GM19351 (cell line): ENCODE measurements around the gene TCAP.
"Not testable (repeated sequence)": the region's sequence is repeated elsewhere in the genome, so short reads cannot be mapped to it uniquely, and the experiment has no call there.

Source experiments
- ATAC-seq: cut with Tn5 transposase; IDR thresholded peaks from one replicate; pipeline ENCODE4 v1.9.1; 2021; ENCODE audit warnings: mild to moderate bottlenecking, moderate library complexity; ENCODE audit not compliant: unreplicated experiment

The TCAP gene

DNA sequence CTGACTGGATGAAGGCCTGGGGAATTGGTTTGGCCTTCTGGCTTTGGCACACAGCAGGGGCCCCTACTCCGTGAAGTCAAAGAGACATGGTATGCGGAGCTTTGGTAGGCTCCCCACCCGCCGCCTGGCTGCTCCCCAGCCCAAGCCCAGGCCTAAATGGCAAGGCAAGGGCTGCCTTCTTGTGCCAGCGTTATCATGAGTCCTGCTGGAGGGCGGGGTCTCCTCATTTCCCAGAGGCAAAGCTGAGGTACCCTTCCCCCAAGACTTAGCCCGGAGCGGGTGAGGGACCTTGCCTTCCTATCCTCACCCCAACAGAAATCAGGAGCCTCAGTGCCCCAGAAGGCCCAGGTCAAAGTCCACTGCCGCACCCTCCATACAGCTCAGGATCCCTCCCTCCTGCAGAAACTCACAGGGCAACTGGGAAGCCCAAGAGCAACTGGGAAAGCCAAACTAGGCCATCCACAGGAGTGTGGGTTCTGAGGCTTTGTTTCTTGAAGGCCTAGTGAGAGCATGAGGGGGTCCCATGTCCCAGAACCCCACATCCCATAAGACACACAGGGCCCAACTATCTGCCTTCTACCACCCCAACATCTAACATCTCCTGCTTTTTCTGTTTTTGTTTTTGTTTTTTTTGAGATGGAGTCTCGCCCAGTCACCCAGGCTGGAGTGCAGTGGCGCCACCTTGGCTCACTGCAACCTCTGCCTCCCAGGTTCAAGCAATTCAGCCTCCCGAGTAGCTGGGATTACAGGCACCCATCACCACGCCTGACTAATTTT, 13.4 kb downstream of the TCAP start:
- ATAC-seq: no peak

DNA sequence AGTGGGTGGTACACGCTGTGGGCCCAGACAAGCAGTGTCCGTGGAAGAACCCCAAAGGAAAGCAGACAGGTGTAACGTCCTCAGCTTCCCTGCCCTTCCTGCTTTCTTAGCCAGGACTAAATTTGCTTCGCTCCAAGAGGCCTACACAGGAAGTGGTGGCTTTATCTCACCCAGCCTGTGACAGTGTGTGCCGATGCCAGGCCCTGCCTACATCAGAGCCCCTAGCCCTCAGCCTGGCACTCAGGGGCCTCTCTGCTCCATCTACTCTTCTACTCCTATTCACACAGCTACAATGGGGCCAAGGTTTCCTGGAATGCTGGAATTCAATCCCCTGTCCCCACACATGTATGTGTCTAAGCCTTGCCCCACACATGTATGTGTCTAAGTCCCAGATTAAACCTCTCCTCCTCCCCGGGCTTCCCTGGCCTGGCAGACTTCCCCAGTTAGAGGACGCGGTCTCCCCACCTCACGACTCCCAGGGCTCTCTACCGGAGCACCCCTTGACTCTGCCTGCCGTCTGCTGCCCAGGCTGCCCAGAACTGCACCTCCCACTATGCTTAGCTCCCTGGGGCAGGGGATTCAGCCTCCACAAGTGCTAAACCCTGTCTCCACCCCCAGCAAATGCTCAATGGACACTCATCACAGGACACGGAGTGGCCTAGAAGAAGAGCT, 14.5 kb downstream of the TCAP start:
- no peak for ATAC-seq

GRCh38 chr17:39683295-39683939, 18.3 kb downstream of the TCAP start:
- no peak for ATAC-seq

DNA sequence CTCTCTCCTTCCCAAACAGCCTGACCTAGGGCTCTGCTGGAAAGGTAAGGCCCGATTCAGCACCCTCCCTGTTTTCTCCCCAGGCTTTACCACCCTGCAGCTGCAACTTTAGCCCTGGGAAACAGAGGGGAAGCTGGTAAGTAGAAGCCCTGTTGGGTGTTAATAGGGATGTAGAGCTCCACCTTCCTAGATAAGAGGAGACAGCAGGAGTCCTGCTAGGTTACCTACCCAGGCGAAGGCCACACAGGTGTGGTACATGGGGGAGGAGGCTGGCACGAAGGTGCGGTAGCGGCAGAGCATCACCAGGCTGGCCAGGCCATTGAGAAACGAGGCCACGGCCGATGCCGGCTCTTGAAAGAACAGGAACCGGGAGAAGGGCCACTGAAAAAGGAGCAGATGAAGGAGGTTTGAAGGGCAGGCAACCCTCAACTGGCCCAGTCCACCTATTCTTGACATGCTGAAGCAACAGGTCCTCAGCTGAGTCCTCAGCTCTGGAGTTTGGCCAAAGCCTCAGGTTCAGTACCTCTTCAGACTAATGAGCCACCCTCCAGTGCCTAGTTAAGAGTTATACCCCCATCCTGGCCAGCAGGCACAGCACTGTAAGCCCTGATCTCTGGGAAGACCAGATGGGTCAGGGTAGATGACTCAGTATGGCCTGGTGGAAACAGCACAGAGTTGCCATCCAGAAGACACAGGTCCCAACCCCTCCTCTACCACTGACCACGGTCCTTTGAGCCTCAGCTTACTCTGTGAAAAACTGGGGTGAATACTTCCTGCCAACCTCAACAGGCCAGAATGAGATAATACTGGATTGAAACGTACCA, 19.4 kb downstream of the TCAP start:
- ATAC-seq: no peak

DNA sequence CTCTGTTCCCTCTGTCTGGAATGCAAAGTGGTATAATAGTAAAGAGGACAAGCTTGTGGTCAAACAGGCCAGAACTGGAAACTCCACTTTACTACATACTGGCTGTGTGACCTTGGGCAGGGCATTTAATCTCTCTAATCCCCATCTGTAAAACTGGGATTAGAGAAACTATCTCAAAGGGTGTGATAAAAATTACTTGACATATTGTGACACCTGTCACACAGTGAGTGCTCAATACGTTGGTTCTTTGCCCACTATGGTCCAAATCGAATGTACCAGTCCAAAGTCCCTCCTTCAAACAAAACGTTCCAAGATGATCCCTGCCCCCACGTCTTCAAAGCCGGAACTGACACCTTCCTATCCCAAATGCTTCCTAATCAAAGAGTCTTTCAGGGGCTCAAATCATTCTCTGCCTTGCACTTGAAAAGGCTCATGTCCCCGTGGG, 22.0 kb downstream of the TCAP start:
- no peak for ATAC-seq

GRCh38 chr17:39687546-39688474, 22.7 kb downstream of the TCAP start, which contains the start of gene PGAP3:
Gene PGAP3, minus strand, starts transcription at chr17:39688057. Its CDS starts 43 bp downstream, at chr17:39688014.
- peak; percentile 92 for ATAC-seq

- no peak for ATAC-seq
These were observed 23.3 kb downstream of the TCAP start for GRCh38 chr17:39688475-39688835.

DNA sequence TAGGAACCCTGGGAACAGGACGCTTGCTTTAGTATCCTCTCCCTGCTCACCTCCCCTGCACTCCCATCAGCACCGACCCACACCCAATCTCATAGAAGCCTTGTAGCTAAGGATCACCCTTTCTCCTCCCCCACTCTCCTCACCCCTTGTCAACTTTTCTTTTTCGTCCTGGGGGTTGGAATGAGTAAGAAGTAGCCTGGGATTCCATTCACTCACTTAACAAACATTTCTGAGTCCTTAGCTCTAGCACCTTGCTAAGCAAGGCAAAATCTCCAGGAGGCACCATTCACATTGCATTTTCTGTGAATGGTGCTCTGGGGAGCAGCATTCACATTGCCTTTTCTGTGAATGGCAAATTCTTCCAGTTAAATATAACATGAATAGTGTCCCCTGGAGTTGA, 23.8 kb downstream of the TCAP start:
- no peak for ATAC-seq

DNA sequence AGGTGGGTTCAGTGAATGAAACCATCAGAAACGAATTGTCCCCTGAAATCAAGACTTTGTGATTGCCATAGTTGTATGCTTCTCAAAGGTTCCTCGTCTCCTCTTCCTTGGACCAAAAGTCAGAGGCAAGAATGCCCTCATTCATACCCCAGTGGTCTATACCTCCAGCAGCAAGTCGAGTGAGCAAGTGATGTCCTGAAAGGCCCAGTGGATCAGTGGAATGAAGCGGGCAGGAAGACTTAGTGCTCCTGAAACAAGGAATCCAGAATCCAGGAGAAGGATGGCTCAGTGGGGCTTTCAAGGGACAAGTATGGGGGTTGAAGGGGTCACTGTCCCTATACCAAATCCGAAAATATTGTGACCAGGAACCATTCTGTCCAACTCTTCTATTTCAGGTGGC, 29.4 kb downstream of the TCAP start:
- ATAC-seq: no peak

DNA sequence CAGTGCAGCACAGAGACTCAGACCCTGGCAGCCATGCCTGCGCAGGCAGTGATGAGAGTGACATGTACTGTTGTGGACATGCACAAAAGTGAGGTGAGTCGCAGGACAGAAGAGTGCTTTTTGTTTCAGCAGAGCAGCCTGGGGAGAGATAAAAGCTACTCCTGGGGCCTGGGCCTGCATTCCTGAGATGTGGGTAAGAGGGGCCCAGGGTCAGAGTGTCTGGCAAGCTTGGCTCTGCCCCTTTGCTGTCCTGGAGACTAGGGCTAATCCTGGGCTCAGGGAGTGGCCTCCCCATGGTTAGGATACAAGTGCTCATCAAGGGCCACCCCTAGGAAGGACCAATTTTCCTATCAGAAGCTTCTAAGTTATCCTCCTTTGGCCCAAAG, 29.9 kb downstream of the TCAP start:
- ATAC-seq: no peak

DNA sequence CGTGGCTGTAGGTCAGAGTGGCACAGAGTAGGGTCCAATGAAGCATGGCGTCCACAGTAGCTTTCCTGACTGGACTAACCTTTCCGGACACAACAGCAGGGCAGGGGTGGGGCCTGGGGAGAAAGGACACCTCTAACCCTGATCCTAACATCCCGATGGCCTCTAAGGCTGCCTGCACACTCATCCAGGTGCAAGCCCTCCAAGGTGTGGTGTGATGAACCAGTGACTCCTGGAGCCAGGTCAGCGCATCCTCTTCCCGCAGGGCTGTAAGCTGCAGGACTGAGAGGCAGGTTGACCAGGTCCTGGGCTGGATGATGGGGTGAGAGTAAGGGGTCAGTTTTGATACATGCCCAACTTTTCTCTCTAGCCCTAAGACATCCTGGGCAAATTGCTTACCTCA, 31.6 kb downstream of the TCAP start:
- no peak for ATAC-seq

DNA sequence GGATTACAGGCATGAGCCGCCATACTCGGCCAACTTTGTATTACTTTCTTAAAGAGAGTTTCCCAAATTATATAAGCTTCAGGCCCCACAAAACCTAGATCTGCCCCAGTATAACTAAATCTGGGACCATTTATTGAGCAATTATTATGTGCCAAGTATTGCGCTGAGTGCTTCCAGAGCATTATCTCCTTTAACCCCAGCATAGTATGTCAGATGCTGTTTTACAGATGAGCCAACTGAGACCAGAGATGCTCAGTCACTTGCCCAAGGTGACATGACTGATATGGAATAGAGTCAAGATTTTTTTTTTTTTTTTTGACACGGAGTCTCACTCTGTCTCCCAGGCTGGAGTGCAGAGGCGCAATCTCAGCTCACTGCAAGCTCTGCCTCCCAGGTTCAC, 32.8 kb downstream of the TCAP start:
- ATAC-seq: no peak

GRCh38 chr17:39699157-39699817, 34.1 kb downstream of the TCAP start:
- ATAC-seq: not testable (repeated sequence)

DNA sequence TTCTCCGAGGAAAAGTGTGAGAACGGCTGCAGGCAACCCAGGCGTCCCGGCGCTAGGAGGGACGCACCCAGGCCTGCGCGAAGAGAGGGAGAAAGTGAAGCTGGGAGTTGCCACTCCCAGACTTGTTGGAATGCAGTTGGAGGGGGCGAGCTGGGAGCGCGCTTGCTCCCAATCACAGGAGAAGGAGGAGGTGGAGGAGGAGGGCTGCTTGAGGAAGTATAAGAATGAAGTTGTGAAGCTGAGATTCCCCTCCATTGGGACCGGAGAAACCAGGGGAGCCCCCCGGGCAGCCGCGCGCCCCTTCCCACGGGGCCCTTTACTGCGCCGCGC, 34.6 kb downstream of the TCAP start, which contains the start of gene ERBB2:
ERBB2 (plus strand) TSS at position 247 of the 330 bp plus-strand sequence. CDS start 175 bp downstream, outside the sequence.
- no peak for ATAC-seq

DNA sequence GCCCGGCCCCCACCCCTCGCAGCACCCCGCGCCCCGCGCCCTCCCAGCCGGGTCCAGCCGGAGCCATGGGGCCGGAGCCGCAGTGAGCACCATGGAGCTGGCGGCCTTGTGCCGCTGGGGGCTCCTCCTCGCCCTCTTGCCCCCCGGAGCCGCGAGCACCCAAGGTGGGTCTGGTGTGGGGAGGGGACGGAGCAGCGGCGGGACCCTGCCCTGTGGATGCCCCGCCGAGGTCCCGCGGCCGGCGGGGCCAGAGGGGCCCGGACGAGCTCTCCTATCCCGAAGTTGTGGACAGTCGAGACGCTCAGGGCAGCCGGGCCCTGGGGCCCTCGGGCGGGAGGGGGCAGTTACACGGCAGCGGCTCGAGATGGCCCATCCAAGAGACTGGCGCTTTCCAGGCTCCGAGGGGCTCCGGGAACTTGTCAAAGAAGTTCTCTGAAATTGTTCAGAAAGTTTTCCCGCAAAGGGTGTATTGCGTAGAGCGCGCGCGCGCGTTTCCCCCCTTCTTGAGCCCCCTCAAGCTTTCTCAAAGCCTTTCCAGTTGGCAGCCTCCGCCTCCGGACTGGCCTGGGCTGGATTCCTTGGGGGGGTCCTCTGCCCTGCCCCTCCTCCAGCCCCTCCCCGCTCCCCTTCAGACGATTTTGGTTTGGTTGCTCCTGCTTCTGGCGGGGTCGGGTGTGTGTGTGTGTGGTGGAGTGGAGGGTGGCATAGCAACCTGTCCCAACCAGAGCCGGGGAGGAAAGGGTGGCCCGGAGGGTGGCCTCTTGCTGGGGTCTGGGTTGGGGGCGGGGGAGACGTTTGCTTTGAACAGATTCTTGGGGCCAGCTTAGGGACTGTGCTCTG, 35.2 kb downstream of the TCAP start:
- ATAC-seq: no peak

DNA sequence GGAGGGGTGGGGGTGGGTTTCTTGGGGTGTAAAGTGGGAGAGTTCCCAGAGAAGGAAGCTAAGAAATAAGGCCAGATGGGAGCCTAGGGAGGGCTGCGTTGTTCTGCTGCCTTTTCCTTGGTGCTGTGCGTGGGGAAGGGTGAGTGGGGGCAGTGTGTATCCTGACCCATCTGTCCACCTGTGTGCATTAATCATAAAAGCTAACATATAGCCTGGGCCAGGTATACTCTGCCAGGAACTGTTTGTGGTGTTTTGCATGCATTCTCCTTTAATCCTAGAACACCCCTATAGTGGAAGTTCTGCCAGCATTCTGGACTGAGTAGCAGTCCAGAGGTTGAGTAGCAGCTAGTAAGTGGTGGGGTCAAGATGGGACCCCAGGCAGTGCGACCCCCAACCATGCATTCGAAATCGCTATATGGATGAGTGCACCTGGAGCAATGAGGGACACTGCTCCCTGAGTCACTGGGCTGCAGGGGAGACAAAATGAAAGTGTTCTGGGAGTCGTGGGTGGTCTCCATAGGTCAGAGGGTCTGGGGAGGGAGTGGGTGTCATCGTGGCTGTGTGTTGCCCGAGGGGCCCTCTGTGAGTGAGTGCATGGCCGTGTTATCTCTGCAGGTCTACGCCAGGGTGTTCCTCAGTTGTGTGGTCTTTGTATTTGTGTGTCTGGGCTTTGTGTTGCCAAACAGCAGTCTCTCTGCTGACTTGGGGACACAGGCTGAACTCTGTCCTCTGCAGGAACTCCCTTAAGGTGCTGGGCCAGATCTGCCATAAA, 36.0 kb downstream of the TCAP start:
- no peak for ATAC-seq

- no peak for ATAC-seq
These were observed 36.8 kb downstream of the TCAP start for GRCh38 chr17:39701784-39702422.
